K562 (cell line): Measurements from ENCODE around the gene PSMD4. TPM values are rescaled to one million over a fixed set of nuclear protein-coding genes. Genes with fewer than 3 reads are reported as not detected.

ENCODE experiments used
- ATAC-seq: fragments of 200-7000 bp; cut with Tn5 transposase; 3 replicates; pipeline ENCODE4 v1.9.1; 2020; ENCODE audit warnings: moderate library complexity
- BruUV-seq: library from RNA; stranded (reverse); fragments of 400-500 nt; replicated peaks from 2 replicates; lab custom pipeline; 2021; lab: Mats Ljungman, UMichigan
- CTCF ChIA-PET: fragments of 300-600 bp; formaldehyde crosslinking; extraction: SDS; loops from one replicate; lab custom pipeline; 2021; ENCODE audit warnings: low intra/inter-chr PET ratio; lab: Yijun Ruan, JAX
- POLR2A ChIA-PET: fragments of 300-600, 350-650 bp; sonication (Branson Sonifier 250); formaldehyde crosslinking; extraction: SDS; loops from one replicate; lab custom pipeline; 2021; ENCODE audit warnings: antibody characterized with exemption, inconsistent platforms; lab: Yijun Ruan, JAX
- DNase-seq, 4 experiments: peaks; one replicate each; pipeline versions ENCODE4 v3.0.0 to v3.0.0-alpha.2; 2011 to 2018; ENCODE audit warnings: low spot score in 3 of 4, mixed read lengths in 3 of 4; ENCODE audit errors: extremely low read depth in 1 of 4
- FAIRE-seq: peaks from 2 replicates; lab custom pipeline; 2011; peaks lifted over from hg19 to GRCh38; lab: Jason Lieb, UNC
- H2AFZ ChIP-seq: 2 replicates; pipeline ENCODE4 v1.6.0; 2011; ENCODE audit warnings: low read depth, low read length, control low read depth, inconsistent platforms
- H3K27ac ChIP-seq: fragments of 200-600 bp; 3 replicates; pipeline ENCODE4 v1.8.0; 2011; ENCODE audit warnings: low read depth, mild to moderate bottlenecking, control low read depth, inconsistent platforms, low read length, moderate library complexity, mixed read lengths; ENCODE audit errors: extremely low read depth
- H3K27me3 ChIP-seq, 2 experiments: fragments of 300-600 bp in 1 of 2; 2 replicates in 1 of 2; 3 replicates in 1 of 2; pipeline versions ENCODE4 v1.6.0 to v1.8.0; 2011; ENCODE audit warnings: inconsistent platforms in 2 of 2, low read length in 2 of 2, mild to moderate bottlenecking in 1 of 2, mixed read lengths in 1 of 2, moderate library complexity in 1 of 2; ENCODE audit not compliant: control insufficient read depth in 2 of 2, insufficient read depth in 2 of 2
- H3K36me3 ChIP-seq: fragments of 300-600 bp; 3 replicates; pipeline ENCODE4 v1.8.0; 2011; ENCODE audit warnings: mild to moderate bottlenecking, low read length, inconsistent platforms; ENCODE audit not compliant: control insufficient read depth, insufficient read depth
- H3K4me1 ChIP-seq, 2 experiments: fragments of 200-600 bp in 1 of 2; replicated peaks in 1 of 2; 2 replicates in 1 of 2; 3 replicates in 1 of 2; pipeline versions ENCODE4 v1.5.1 to v1.8.0; 2011; ENCODE audit warnings: inconsistent platforms in 2 of 2, low read length in 2 of 2, mild to moderate bottlenecking in 1 of 2, mixed read lengths in 1 of 2, moderate library complexity in 1 of 2; ENCODE audit not compliant: control insufficient read depth in 2 of 2, insufficient read depth in 2 of 2
- H3K4me2 ChIP-seq: 2 replicates; pipeline ENCODE4 v1.6.1; 2011; ENCODE audit warnings: low read length, control low read depth, inconsistent platforms, mixed read lengths; ENCODE audit not compliant: insufficient read depth
- H3K4me3 ChIP-seq: fragments of 200-600 bp; sonication (generic), shearing (Covaris generic); 2 replicates; pipeline ENCODE4 v1.5.1; 2016; ENCODE audit warnings: control low read depth, inconsistent platforms
- H3K79me2 ChIP-seq: fragments of 200-600 bp; 3 replicates; pipeline ENCODE4 v1.8.0; 2011; ENCODE audit warnings: low read length, inconsistent platforms; ENCODE audit not compliant: control insufficient read depth, insufficient read depth
- H3K9ac ChIP-seq, 2 experiments: 2 replicates each; pipeline versions ENCODE4 v1.6.0 to v1.6.1; 2011; ENCODE audit warnings: low read depth in 2 of 2, low read length in 2 of 2, control low read depth in 1 of 2, inconsistent platforms in 1 of 2, mild to moderate bottlenecking in 1 of 2, mixed read lengths in 1 of 2; ENCODE audit not compliant: insufficient read depth in 1 of 2
- H3K9me1 ChIP-seq: one replicate; pipeline ENCODE4 v1.6.0; 2011; ENCODE audit warnings: inconsistent platforms, mild to moderate bottlenecking, low read length, moderate library complexity; ENCODE audit not compliant: control insufficient read depth, insufficient read depth
- H3K9me3 ChIP-seq: replicated peaks from 2 replicates; pipeline ENCODE4 v1.5.1; 2011; ENCODE audit warnings: low read depth, low read length, inconsistent platforms; ENCODE audit not compliant: control insufficient read depth, insufficient read depth
- H4K20me1 ChIP-seq: replicated peaks from 2 replicates; pipeline ENCODE4 v1.6.1; 2011; ENCODE audit warnings: low read length, inconsistent platforms, mixed read lengths; ENCODE audit not compliant: control insufficient read depth, insufficient read depth
- HCFC1 ChIP-seq: IDR thresholded peaks from 2 replicates; pipeline ENCODE4 v1.6.1; 2012; ENCODE audit warnings: low read depth, low read length, improper control_type of control experiment
- HNRNPLL ChIP-seq: fragments of 200-400 bp; formaldehyde crosslinking; IDR thresholded peaks from 2 replicates; pipeline ENCODE4 v1.6.1; 2017; ENCODE audit warnings: low read length, low read depth, mild to moderate bottlenecking; ENCODE audit not compliant: poor library complexity, severe bottlenecking
- POLR2B ChIP-seq: fragments of 450-650 bp; IDR thresholded peaks from 2 replicates; pipeline ENCODE4 v1.6.1; 2018; ENCODE audit warnings: low read depth; ENCODE audit not compliant: partially characterized antibody
- SMAD3 ChIP-seq: fragments of 450-650 bp; formaldehyde crosslinking; conservative IDR thresholded peaks from 2 replicates; pipeline ENCODE4 v1.4.0; 2020; ENCODE audit warnings: mild to moderate bottlenecking
- ZC3H4 ChIP-seq: sonication (generic); formaldehyde crosslinking; IDR thresholded peaks from 2 replicates; pipeline ENCODE4 v1.9.0; 2021; ENCODE audit warnings: missing genetic modification reagents, borderline replicate concordance
- ZFP1 ChIP-seq: fragments of 450-650 bp; formaldehyde crosslinking; IDR thresholded peaks from 2 replicates; pipeline ENCODE4 v1.4.0; 2020; ENCODE audit warnings: mild to moderate bottlenecking, mixed read lengths
- ZNF583 ChIP-seq: fragments of 250-450 bp; sonication (Bioruptor Pico); IDR thresholded peaks from 2 replicates; pipeline ENCODE4 v1.4.0; 2020
- ZNF695 ChIP-seq: fragments of 450-650 bp; formaldehyde crosslinking; IDR thresholded peaks from 2 replicates; pipeline ENCODE4 v1.4.0; 2020; ENCODE audit warnings: mild to moderate bottlenecking, moderate library complexity
- WGBS: fragments of 100-300 bp; shearing (Covaris generic); methylation state at CpG from one replicate; pipeline ENCODE4 v1.1.6; 2016; ENCODE audit warnings: low coverage, mixed read lengths; ENCODE audit not compliant: insufficient coverage; ENCODE audit errors: missing lambda C conversion rate; 5-methylcytosine and 5-hydroxymethylcytosine counted together
- in situ Hi-C: fragments of 300-500 bp; cut with MboI; formaldehyde crosslinking; loops from 4 replicates; pipeline ENCODE4 v1.15.0; 2018; ENCODE audit warnings: inconsistent platforms, mixed read lengths
- intact Hi-C: fragments of 100-400 bp; cut with micrococcal nuclease; formaldehyde crosslinking; loops from 2 replicates; pipeline ENCODE4 v1.14.2; 2022
- polyA plus RNA-seq, 8 experiments: library from polyadenylated mRNA; depleted of rRNA in 4 of 8; stranded (reverse) in 5 of 8; unstranded in 3 of 8; fragments of >200 nt; fragmentation: Nextera tagmentation in 2 of 8; fragmentation: Illumina TruSeq in 1 of 8; extraction: Ambion mirVana in 2 of 8; extraction: Trizol in 1 of 8; gene quantifications; 2 replicates each; pipeline versions ENCODE4 v1.2.1 to v1.2.3, GENCODE V29; 2011 to 2014; ENCODE audit warnings: inconsistent platforms in 1 of 8, missing spikeins in 1 of 8
- total RNA-seq, 7 experiments: library from RNA; depleted of rRNA in 6 of 7; stranded (reverse); fragments of >200 nt in 6 of 7; fragmentation: Illumina TruSeq in 2 of 7; extraction: Trizol in 2 of 7; gene quantifications; 2 replicates each; pipeline versions ENCODE4 v1.2.1 to v1.2.3, GENCODE V29; 2011 to 2021; ENCODE audit warnings: low replicate concordance in 1 of 7
- TF ChIP-seq, protein P1 (sequence below): fragments of 250-450 bp; sonication (Bioruptor Pico); IDR thresholded peaks from 2 replicates; pipeline ENCODE4 v1.9.0; 2021; ENCODE audit warnings: mild to moderate bottlenecking, inconsistent platforms
- TF ChIP-seq, protein P2 (sequence below): sonication (generic); formaldehyde crosslinking; IDR thresholded peaks from 2 replicates; pipeline ENCODE4 v1.4.0; 2020; ENCODE audit warnings: mild to moderate bottlenecking, missing genetic modification reagents

Gene PSMD4
- total and polyA plus RNA-seq, 9 of the 15 experiments (the other 6 are each of a cell fraction or from before 2014, with no cell fraction given): 194 to 353 (median 295) TPM

DNA sequence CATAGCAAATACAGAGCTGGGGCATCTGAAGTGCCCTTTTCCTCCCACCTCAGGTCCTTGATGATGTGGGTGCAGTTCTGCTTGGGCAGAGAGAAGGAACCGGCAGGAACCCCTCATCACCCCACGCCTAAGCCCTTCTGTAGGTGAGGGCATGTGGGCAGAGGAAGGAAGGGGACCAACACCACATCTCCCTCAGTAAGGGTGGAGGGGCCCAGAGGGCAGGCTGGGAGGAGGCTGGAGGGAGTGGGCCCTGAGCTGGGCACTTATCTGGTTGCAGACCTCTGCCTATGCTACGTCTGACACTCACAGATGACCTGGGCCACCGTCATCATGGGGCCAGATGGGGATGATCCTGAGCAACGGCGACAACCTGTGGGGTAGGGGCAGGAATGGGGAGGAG is 38.6 kb downstream of the PSMD4 start:
- Histone ChIP-seq H3K79me2 (no peaks in the 10 kb centered on the region), H3K4me2 (no peak overlapping the region), H3K27me3 (no peaks in the 10 kb centered on the region), H3K9me1 (peaks cover 3% of the 10 kb centered on the region), H4K20me1 (peaks cover 9% of the 10 kb centered on the region; the same call in 1 of the 2 replicates), H3K36me3 (peaks cover 91% of the 10 kb centered on the region; the same call in 2 of the 3 replicates), H3K4me1 (peaks cover 0 to 21% of the 10 kb centered on the region in 2 experiments; a peak in 2 of 5 replicates), H2AFZ (no peak overlapping the region), H3K4me3 (no peak overlapping the region), H3K9ac (no peak overlapping the region), H3K9me3 (no peaks in the 10 kb centered on the region), H3K27ac (no peak overlapping the region)
- no peak for FAIRE-seq
- no peak for ATAC-seq
- in situ Hi-C loops: no loop called here
- intact Hi-C loops: no loop called here
- no TSS peak for BruUV-seq
- no peak for DNase-seq
- CTCF ChIA-PET: no interaction called here
- 67% methylated on average over 4 of the region's 6 CpGs for WGBS
- TF ChIP-seq HCFC1 (no peak), POLR2B (peak; percentile 12)
- POLR2A ChIA-PET: interaction anchor here (0.7 to 4.2 kb wide), 12 partner anchors 9 to 1166 kb away, joined by 3 to 43 read pairs (median 4); partner anchors contain the start of genes PSMB4 and ZNF687

DNA sequence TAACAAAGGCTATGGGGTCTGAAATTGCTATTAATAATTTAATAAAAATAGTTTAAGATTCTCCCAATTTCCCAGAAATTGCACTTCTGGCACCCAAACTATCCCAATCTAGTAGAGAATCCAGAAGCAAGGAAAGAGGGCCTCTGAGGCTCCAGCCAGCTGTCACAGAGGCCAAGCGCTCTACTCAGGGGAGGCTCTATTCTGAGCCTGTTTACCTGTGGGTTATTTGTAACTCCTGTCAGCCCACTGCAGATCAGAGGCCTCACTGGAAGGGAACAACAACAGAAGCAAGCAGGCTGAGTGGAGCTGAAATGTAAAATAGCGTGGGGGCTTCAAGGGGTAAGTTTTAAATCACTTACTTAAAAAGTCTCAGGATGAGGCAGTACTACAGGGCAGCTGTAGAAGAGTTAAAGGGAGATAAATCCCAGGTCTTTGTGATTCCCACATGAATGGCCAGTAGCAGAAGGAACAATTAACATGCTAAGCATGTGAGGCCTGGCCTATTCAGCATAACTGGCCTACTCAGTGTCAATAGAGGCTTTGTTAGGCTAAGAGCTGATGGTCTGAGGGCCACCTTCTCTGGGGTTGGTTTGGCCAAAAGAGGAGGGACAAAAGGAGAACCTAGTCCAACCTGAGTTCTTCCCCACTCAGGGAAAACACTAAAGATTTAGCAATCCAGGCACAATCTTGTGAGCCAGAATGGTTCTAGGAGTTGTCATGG is 40.4 kb downstream of the PSMD4 start:
- intact Hi-C loops (no loop called here), in situ Hi-C loops (loop anchor here (5.0 kb wide), 1 partner anchor 112 kb away; no protein-coding TSS in a partner anchor)
- Histone ChIP-seq H4K20me1 (no peaks in the 10 kb centered on the region; the same call in 1 of the 2 replicates), H3K27me3 (no peaks in the 10 kb centered on the region), H3K36me3 (peaks cover 91% of the 10 kb centered on the region; the same call in 2 of the 3 replicates), H3K4me2 (no peak overlapping the region), H3K9me3 (no peaks in the 10 kb centered on the region), H3K9me1 (no peaks in the 10 kb centered on the region), H2AFZ (no peak overlapping the region), H3K4me1 (peaks cover 0 to 10% of the 10 kb centered on the region in 2 experiments; a peak in 2 of 5 replicates), H3K4me3 (no peak overlapping the region), H3K79me2 (no peaks in the 10 kb centered on the region; the same call in 2 of the 3 replicates), H3K9ac (no peak overlapping the region), H3K27ac (no peak overlapping the region)
- POLR2A ChIA-PET: interaction anchor here (0.5 to 4.2 kb wide), 9 partner anchors 11 to 48 kb away, joined by 3 to 43 read pairs (median 3); partner anchors contain the start of gene ZNF687
- no peak for ATAC-seq
- CTCF ChIA-PET: no interaction called here
- DNase-seq: no peak
- WGBS: 97% methylated on average over 2 of the region's 2 CpGs
- no peak for FAIRE-seq
- BruUV-seq: no TSS peak
- no peak for TF ChIP-seq ZNF695 (CRISPR knock-in tag)
- TF ChIP-seq, protein P1, sequence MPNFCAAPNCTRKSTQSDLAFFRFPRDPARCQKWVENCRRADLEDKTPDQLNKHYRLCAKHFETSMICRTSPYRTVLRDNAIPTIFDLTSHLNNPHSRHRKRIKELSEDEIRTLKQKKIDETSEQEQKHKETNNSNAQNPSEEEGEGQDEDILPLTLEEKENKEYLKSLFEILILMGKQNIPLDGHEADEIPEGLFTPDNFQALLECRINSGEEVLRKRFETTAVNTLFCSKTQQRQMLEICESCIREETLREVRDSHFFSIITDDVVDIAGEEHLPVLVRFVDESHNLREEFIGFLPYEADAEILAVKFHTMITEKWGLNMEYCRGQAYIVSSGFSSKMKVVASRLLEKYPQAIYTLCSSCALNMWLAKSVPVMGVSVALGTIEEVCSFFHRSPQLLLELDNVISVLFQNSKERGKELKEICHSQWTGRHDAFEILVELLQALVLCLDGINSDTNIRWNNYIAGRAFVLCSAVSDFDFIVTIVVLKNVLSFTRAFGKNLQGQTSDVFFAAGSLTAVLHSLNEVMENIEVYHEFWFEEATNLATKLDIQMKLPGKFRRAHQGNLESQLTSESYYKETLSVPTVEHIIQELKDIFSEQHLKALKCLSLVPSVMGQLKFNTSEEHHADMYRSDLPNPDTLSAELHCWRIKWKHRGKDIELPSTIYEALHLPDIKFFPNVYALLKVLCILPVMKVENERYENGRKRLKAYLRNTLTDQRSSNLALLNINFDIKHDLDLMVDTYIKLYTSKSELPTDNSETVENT (CRISPR knock-in tag): no peak
- no peak for TF ChIP-seq ZNF583 (CRISPR knock-in tag)
- no peak for TF ChIP-seq SMAD3 (CRISPR knock-in tag)
- TF ChIP-seq, protein P2, sequence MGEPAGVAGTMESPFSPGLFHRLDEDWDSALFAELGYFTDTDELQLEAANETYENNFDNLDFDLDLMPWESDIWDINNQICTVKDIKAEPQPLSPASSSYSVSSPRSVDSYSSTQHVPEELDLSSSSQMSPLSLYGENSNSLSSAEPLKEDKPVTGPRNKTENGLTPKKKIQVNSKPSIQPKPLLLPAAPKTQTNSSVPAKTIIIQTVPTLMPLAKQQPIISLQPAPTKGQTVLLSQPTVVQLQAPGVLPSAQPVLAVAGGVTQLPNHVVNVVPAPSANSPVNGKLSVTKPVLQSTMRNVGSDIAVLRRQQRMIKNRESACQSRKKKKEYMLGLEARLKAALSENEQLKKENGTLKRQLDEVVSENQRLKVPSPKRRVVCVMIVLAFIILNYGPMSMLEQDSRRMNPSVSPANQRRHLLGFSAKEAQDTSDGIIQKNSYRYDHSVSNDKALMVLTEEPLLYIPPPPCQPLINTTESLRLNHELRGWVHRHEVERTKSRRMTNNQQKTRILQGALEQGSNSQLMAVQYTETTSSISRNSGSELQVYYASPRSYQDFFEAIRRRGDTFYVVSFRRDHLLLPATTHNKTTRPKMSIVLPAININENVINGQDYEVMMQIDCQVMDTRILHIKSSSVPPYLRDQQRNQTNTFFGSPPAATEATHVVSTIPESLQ (CRISPR knock-in tag): no peak
- no peak for TF ChIP-seq POLR2B
- TF ChIP-seq ZFP1 (CRISPR knock-in tag): no peak
- TF ChIP-seq HNRNPLL: no peak
- TF ChIP-seq ZC3H4: no peak
